Fibroblast of skin of right quadriceps (primary cell): ENCODE results near the gene IDH3B.
A peak's percentile ranks its signal among the peaks of the same experiment; 100 is the strongest.

Source experiments
- DNase-seq: peaks from one replicate; pipeline ENCODE4 v3.0.0-alpha.2; 2013

Gene IDH3B

GRCh38 chr20:2655331-2656116 is 8.5 kb downstream of the IDH3B start:
- DNase-seq: no peak

GRCh38 chr20:2654831-2655230 is 9.2 kb downstream of the IDH3B start:
- DNase-seq: no peak

- DNase-seq: no peak
Measured at GRCh38 chr20:2654384-2654822, 9.6 kb downstream of the IDH3B start.

- no peak for DNase-seq
Measured at GRCh38 chr20:2653556-2654383, 10.2 kb downstream of the IDH3B start.

GRCh38 chr20:2652724-2653555 is 11.1 kb downstream of the IDH3B start:
- no peak for DNase-seq

GRCh38 chr20:2651772-2652723 is 12.0 kb downstream of the IDH3B start, which contains the start of gene NOP56:
TSS of gene NOP56 (plus strand) at chr20:2652632. CDS start at chr20:2652661, 29 bp downstream.
- peak; percentile 93 for DNase-seq

GRCh38 chr20:2643708-2644107 is 20.3 kb downstream of the IDH3B start:
- DNase-seq: no peak

- no peak for DNase-seq
Measured at GRCh38 chr20:2640899-2641298, 23.1 kb downstream of the IDH3B start.

GRCh38 chr20:2640260-2640659 is 23.8 kb downstream of the IDH3B start:
- no peak for DNase-seq

GRCh38 chr20:2637246-2637645 is 26.8 kb downstream of the IDH3B start:
- DNase-seq: no peak

- DNase-seq: no peak
Measured at GRCh38 chr20:2633381-2633780, 30.6 kb downstream of the IDH3B start.

GRCh38 chr20:2631228-2631627 is 32.8 kb downstream of the IDH3B start:
- DNase-seq: no peak

GRCh38 chr20:2626853-2627541 is 37.0 kb downstream of the IDH3B start:
- DNase-seq: peak; percentile 60

GRCh38 chr20:2625062-2625461 is 39.0 kb downstream of the IDH3B start:
- no peak for DNase-seq

GRCh38 chr20:2624190-2624589 is 39.8 kb downstream of the IDH3B start:
- no peak for DNase-seq

GRCh38 chr20:2619961-2620595 is 43.9 kb downstream of the IDH3B start:
- DNase-seq: peak; percentile 10

- no peak for DNase-seq
Measured at GRCh38 chr20:2619337-2619736, 44.7 kb downstream of the IDH3B start.

- no peak for DNase-seq
Measured at GRCh38 chr20:2618815-2619214, 45.2 kb downstream of the IDH3B start.

- DNase-seq: no peak
Measured at GRCh38 chr20:2617099-2617714, 46.8 kb downstream of the IDH3B start.

GRCh38 chr20:2616634-2617033 is 47.4 kb downstream of the IDH3B start:
- no peak for DNase-seq
